GM19240 (cell line): ENCODE measurements around the gene FGF2.
"Not testable (repeated sequence)": the region's sequence is repeated elsewhere in the genome, so short reads cannot be mapped to it uniquely, and the experiment has no call there.

ENCODE experiments used
- DNase-seq: peaks from one replicate; pipeline ENCODE4 v3.0.0; 2011; ENCODE audit warnings: low spot score; ENCODE audit not compliant: insufficient read length

Gene FGF2

DNA sequence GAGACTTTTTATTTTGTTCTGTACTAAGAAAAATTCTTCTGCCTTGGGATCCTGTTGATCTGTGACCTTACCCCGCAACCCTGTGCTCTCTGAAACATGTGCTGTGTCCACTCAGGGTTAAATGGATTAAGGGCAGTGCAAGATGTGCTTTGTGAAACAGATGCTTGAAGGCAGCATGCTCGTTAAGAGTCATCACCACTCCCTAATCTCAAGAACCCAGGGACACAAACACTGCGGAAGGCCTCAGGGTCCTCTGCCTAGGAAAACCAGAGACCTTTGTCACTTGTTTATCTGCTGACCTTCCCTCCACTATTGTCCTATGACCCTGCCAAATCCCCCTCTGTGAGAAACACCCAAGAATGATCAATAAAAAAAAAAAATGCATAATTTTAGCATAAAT is 13.8 kb upstream of the FGF2 start:
- not testable (repeated sequence) for DNase-seq

DNA sequence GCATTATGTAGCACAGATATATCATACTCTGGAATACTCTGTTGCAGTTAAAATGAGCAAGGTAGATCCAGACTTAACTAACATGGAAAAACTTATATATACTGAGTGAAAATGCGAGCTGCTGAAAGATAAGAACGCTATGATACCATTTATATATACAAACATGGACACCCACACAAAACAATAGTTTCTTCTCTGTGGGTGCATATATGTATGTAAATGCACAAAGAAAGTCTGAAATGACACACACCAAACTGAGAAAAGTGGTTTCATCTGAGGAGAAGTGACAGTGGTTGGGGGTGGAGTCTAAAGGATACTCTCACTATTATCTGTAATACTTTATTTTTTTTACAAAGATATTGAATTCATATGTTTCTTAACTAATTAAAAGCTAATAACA is 12.2 kb upstream of the FGF2 start:
- no peak for DNase-seq

DNA sequence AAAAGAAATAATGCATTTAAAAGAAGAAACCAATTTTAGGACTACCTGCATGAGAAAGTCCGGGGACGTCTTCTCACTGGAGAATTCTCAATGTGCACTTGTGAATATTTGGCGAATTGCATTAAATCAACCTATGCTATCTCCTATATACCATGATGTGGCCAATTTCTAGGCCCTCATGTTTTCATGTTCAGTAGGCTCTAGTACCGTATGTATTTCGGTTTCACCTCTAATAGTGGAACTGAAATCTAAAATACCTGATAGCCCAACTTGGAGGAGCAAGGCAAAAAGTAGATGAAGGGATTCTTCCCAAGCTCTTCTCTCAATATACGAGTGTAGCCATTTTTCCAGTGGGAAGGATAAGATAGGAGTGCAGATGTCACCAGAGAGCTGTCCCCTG is 11.4 kb upstream of the FGF2 start:
- DNase-seq: no peak

DNA sequence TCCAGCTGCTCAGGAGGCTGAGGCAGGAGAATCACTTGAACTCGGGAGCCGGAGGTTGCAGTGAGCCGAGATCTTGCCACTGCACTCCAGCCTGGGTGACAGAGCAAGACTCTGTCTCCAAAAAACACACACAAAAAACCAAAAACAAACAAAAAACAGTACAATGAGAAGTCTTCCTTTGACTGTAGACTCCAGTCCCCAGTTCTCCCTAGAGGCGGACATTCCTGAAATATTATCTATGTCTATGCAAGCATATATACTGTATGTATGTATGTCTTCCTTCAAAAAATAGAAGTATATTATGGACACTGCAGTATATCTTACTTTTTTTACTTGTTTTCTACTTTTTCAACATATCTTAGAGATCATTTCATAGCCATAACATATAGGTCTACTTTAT is 10.2 kb upstream of the FGF2 start:
- DNase-seq: no peak

DNA sequence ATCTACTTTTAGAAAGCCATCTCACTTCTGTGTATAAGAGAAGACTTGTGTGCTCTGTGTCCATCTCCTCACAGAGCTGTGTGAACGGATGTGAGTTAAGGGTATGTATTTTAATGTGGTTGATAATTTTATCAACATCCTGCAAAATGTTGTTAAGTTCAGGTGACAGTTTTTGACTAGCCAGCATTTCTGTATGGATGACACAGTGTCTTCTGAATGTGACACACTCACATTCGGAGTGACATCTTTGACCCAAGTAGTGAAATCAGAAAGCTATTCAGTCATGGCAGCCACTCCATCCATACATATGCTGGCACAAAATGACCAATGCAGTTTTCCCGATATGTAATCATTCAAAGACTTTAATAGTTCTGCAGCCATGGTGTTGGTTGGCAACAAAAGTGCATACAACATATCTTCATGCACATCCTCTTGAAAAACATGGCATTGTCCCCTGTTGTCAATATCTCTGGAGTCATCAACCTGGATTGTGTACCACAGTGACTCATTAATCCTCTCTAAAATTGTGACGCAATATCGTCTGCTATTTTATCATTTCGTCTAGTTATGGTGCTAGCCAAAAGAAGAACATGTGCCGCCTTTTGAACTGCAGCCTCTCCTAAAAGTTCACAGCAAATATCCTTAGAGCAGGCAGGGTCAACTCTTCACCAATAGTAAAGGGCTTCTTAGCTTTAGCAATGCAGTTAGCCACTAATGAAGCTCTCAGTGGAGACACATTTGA is 6.8 kb upstream of the FGF2 start:
- DNase-seq: no peak

DNA sequence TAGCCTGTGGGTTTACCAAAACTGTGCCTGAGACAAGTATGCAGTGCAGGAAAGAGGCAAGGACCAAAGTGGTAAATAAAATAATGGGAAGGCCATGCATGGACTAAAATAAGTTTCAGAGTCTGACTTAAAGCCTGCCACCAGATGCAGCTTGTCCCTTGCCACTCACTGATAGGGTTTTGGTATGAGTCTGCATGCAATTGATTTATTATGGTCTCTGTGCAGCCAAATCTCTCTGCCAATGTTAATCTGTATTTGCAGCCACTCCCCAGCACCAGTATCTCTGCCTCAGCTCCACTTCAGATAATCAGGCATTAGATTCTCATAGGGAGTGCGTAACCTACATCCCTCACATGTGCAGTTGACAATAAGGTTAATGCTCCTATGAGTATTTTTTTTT is 5.5 kb upstream of the FGF2 start:
- no peak for DNase-seq

DNA sequence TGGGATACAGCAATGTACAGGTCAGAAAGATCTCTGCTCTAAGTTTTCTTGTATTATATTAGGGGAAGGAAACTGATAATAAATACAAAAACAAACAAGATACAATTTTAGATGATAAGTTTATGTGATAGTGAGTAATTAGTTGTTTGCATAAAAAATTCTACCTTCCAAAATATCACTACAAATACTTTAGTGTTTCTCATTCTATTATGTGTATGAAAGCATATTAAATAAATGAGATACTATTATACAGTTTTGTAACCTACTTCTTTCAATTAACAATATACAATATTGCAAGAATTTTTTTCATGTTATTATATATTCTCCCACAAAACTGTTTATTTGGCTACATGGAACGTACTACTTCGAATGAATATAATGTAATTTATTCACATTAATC is 4.2 kb upstream of the FGF2 start:
- DNase-seq: no peak

DNA sequence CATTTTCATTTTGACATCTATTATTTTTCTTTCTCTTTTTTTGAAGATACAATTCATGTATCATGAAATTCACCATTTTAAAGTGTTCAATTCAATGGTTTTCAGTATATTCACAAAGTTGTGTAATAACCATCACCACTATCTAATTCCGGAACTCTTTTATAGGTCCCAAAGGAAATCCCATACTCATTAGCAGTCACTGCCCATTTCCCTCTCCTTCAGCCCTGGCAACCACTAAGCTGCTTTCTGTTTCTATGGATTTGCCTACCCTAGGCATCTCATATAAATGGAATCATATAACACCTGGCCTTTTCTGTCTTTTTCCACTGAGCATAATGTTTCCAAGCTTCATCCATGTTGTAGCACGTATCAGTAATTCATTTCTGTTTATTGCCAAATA is 3.2 kb upstream of the FGF2 start:
- DNase-seq: no peak

DNA sequence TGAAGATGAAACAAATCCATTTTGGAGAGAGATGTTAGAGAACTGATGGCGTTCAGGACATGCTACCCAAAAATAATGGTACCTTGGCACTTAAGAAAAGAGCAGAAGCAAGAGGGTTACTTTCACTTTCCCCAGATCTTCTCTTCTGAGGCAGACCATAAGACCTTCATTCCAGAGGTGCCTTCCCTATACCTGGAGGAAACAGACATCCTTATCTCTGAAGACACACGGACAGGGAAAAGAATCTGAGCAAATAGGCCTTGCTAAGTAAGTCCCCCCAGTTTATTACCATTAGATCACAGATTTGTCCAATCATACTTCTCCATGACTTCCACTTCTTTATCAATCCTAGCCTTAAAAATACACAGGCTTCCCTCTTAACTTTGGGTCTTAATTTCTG is 2.0 kb upstream of the FGF2 start:
- no peak for DNase-seq

DNA sequence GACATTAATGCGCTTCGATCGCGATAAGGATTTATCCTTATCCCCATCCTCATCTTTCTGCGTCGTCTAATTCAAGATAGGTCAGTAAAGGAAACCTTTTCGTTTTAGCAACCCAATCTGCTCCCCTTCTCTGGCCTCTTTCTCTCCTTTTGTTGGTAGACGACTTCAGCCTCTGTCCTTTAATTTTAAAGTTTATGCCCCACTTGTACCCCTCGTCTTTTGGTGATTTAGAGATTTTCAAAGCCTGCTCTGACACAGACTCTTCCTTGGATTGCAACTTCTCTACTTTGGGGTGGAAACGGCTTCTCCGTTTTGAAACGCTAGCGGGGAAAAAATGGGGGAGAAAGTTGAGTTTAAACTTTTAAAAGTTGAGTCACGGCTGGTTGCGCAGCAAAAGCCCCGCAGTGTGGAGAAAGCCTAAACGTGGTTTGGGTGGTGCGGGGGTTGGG is 528 bp upstream of the FGF2 start:
- DNase-seq: no peak

DNA sequence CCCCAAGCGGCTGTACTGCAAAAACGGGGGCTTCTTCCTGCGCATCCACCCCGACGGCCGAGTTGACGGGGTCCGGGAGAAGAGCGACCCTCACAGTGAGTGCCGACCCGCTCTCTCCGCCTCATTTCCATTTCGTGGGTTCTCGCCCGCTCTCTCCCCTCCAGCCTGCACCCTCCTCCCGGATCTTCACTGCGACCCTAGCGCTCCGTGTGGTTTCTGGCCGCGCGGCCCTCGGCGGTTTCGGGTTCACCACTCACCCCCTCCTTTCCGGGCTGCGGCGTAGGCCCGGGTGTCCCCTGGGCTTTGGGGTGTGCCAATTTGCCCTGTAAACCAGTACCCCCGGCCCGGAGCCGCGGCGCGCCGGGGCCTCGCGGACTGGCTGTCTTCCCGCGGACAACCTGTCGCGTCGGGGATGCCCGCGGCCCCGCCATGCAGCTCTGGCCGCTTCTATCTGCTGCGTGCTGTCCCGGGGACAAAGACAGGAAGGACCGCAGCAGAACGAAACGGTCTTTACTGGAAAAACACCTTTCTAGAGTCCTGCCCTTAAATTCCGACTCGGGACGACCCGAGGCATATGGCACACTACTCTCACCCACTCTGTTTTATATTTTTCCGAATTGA is 737 bp downstream of the FGF2 start:
- DNase-seq: peak; percentile 61

DNA sequence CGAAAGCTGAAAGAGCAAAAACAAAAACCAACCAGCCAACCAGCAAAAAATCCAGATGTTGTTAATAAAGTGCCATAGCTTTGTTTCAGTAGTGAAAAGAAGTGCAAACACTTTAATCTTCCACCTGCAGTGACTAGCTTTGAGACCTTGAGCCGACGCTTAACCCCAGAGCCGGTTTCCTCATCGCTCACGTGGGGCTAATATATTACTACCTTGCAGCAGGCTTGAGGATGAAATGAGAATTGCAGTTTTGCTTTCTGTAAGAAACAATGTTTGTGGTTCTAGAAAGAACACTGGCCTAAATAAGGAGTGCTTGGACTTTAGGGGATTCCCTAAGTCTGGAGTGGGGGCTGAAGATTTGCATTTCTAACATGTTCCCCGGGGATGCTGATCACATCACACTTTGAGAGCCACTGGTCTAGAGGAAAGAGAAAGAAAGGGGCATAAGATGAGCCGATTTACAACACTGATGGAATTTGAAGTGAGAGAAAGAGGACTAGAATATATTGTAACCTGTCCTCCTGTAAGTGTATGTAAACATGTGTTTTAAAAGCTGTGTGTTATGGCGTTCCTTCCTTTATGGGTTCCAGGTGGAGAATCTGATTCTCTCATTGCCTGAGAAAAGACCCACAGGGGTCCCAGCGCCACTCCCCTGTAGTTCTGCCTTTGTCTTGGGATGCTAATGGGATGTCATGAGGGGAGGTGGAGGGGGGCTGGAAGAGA is 1.4 kb downstream of the FGF2 start:
- peak; percentile 72 for DNase-seq

DNA sequence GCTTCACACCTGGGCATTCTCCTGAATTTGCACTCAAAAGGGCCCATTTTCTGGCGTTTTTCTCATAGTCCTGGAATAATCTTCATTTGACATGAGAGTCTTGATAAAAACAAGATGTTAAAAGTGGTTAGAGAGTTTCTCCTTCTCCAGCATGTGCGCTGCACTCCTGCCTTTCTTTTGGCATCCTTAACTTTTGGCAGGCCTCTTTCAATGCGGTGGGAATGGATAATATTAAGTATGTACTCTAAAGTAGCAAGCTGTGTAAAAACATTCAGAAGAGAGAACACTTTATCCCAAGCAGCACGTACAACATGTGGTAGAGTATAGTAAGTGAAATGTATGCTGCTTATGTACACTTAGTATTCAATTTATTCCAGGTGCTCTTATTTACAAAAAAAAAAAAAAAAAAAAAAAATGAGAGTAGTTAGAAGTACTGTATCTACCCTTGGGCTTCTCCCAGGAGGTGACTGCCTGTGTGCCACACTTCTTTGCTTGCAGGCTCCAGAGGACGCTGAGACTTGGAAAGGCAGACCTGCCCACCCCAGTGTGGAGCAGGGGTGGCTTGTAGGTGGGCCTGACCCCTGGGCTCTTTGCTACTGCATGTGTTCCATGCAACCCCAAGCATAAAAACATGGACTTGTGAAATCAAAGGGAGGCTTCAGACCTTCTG is 3.9 kb downstream of the FGF2 start:
- no peak for DNase-seq

DNA sequence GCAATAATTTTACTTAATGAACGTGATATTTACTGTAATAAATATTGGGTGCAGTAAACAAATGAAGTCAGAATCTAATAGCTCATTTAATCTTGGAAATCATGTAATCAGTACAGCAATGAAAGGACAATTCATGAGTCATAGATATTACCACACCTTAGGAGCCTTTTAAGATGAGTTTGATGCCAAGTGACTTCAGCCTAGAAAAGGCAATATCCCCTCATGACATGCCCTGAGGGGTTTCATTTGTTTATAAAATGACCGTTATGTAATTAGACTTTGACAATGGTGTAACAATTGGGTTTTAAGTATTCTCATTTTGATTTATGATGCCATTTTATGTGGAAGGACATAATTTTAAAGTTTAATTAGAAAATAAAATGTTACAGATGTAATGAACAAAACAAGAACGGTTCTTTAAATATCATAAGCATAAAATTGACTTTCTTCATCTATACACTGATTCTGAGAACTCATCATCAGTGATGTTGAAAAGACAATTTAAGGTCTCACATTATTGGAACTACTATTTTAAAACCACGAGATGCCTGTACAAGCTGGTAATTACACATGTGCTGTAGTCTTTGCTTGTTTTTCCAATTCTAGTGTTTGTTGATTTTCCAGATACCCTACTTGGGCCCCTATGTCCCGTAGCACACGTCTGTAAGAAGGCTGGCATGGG is 5.0 kb downstream of the FGF2 start:
- no peak for DNase-seq

DNA sequence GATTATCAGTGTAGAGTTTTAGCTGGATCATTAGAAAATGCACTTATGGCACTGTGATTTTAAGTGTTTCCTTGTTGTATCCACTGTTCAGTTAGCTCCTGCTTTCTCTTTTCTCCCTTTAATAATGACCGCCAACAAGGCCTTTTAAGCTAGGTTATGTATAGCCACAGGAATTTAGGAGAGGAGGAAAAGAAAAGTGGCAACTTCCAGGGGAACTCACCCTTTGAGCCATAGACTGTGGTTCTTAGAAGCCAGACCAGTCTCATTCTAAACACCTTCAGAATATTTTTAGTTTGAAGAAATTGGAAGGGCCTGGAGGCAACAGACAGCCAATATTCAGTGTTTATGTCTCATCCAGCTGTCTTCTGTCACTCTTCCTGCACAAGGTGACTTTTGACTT is 6.1 kb downstream of the FGF2 start:
- no peak for DNase-seq

DNA sequence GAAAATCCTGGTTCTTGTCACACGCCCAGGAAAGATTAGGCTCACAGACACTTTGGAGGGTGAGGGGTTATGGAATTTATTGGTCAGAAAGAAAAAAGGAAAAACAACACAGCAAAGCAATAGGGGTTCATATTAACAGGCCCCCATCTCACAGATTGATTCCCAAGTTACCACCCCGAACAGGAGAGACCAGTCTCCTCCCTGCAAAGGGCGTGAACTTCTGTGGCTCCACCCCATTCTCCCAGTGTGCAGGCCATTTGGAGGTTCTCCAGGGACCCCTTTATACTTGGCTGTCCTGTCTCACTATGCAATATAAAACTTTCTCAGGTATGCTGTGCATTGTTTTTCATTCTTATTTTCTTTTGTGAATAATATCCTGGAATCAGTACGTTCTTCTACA is 7.4 kb downstream of the FGF2 start:
- no peak for DNase-seq

DNA sequence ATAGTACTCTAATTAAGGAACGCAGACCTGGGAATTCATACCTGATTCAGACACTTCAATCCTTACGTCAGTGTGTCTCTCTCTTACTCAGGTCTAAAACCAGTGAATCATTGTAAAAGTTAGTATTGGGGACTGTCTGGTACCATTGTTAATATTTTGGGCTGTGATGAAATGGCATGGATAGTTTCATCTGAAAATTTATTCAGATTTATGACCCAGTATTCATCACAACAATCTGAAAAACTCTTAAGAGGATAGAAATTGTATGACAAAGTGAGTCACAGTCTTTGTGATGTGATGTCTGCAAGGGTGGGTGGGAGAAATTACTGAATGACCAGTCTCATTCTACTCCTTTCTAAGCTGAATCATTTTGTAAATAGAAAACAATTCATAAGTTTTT is 10.3 kb downstream of the FGF2 start:
- no peak for DNase-seq

DNA sequence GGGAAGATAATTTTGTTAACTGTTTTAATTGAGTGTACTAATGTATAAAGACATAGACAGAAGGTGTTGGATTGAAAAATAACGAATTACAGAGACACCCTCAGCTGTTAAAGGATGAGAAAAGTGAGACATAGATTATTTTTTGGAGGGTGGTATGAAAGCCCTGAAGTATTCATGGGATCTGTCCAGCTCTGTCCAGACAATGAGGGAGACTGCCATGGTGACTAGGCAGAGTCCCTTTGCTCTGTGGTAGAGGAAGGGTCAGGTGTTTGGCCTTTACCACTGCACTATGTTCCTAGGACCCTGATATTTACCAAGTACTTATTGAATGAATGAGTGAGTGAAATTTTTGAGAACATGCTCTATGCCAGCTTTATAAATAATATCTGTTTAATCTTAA is 11.4 kb downstream of the FGF2 start:
- DNase-seq: no peak

DNA sequence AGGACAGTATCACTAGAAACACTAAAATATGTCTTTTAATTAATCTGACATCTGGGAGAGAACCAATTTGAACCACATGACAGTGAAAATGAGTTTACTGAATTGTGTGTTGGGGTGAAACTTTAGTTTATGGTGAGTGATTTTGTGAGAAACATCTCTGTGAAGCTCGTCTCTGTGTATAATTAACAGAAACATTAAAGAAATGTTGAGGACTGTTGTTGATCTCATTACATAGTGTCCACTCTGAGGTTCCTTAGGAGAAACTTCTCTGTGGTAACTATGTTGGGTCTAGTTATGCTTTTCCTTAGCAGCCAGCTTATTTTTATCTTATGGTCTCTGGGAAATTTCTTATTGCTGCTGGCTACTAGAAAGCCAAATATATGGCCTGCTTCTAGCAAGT is 15.8 kb downstream of the FGF2 start:
- DNase-seq: no peak

DNA sequence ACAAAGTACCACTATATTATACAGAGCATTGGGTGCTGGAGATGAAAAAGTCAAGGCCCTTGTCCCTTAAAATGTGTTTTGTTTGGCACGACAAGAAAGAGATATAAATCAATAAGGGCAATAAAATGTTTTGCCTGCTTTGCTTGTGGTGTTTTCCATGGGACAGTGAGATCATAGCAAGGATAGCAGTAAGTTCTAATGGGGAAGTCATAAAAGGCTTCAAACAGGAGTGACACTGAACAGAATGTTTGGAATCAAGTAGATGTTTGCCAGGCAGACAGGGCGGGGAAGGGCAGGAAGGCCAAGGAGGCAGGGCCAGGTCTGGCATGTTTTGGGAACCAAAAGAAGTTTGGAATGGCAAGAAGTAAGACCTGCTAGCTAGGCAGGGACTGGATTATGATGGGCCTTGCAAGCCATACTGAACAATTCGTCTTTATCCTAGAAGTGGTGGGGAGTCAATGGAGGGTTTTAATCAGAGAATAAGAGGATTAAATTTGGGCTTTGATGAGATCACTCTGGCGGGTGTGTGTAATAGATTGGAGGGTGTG is 16.4 kb downstream of the FGF2 start:
- no peak for DNase-seq

DNA sequence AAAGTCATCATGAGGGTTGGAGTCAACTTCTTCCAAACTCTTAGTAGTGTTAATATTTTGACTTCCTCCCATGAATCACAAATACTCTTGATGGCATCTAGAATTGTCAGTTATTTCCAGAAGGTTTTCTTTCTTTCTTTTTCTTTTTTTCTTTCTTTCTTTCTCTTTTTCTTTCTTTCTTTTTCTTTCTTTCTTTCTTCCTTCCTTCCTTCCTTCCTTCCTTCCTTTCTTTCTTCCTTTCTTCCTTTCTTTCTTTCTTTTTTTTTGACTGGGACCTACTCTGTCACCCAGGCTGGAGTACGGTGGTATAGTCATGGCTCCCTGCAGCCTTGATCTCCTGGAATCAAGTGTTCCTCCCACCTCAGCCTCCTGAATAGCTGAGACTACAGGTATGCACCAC is 17.8 kb downstream of the FGF2 start:
- not testable (repeated sequence) for DNase-seq
